HG03175 (cell line): ENCODE measurements around the gene SMURF1.

ENCODE experiments used
- ATAC-seq: cut with Tn5 transposase; IDR thresholded peaks from one replicate; pipeline ENCODE4 v1.9.1; 2021; ENCODE audit warnings: mild to moderate bottlenecking, moderate library complexity; ENCODE audit not compliant: unreplicated experiment

Gene SMURF1

GRCh38 chr7:98994046-98994944 is 149.6 kb downstream of the SMURF1 start:
- ATAC-seq = no peak

GRCh38 chr7:98993024-98993897 is 150.6 kb downstream of the SMURF1 start:
- no peak for ATAC-seq

- no peak for ATAC-seq
Observed at GRCh38 chr7:98992076-98992475, 151.8 kb downstream of the SMURF1 start.

GRCh38 chr7:98991141-98991540 is 152.8 kb downstream of the SMURF1 start:
- no peak for ATAC-seq

- no peak for ATAC-seq
Observed at GRCh38 chr7:98990356-98990755, 153.6 kb downstream of the SMURF1 start.

GRCh38 chr7:98988641-98989040 is 155.3 kb downstream of the SMURF1 start:
- no peak for ATAC-seq

- no peak for ATAC-seq
Observed at GRCh38 chr7:98985945-98986344, 158.0 kb downstream of the SMURF1 start.

- no peak for ATAC-seq
Observed at GRCh38 chr7:98985406-98985805, 158.5 kb downstream of the SMURF1 start.

GRCh38 chr7:98984126-98984525 is 159.8 kb downstream of the SMURF1 start:
- ATAC-seq = no peak

GRCh38 chr7:98982686-98983085 is 161.2 kb downstream of the SMURF1 start:
- no peak for ATAC-seq

GRCh38 chr7:98981701-98982100 is 162.2 kb downstream of the SMURF1 start:
- ATAC-seq = no peak

- ATAC-seq = no peak
Observed at GRCh38 chr7:98978672-98979071, 165.2 kb downstream of the SMURF1 start.
